HepG2 (cell line): ENCODE measurements around the gene SETD1B. TPM values are rescaled to one million over a fixed set of nuclear protein-coding genes. Genes with fewer than 3 reads are reported as not detected.

ENCODE experiments used
- CBX2 ChIP-seq, 2 experiments: fragments of 200-600 bp in 1 of 2; sonication (generic); formaldehyde crosslinking in 1 of 2; IDR thresholded peaks; 2 replicates each; pipeline versions ENCODE4 v1.7.0 to v1.8.1; 2018 to 2022; ENCODE audit warnings: low read depth in 2 of 2, low read length in 1 of 2, mild to moderate bottlenecking in 1 of 2, missing genetic modification reagents in 1 of 2
- GABPA ChIP-seq, 2 experiments: IDR thresholded peaks; 2 replicates each; pipeline ENCODE4 v1.6.1; 2011 to 2016; ENCODE audit warnings: low read depth in 2 of 2, low read length in 1 of 2, missing biosample characterization in 1 of 2, missing genetic modification characterization in 1 of 2
- IRX3 ChIP-seq: sonication (generic); formaldehyde crosslinking; IDR thresholded peaks from 2 replicates; pipeline ENCODE4 v1.8.1; 2023; ENCODE audit warnings: mild to moderate bottlenecking, low read depth, missing genetic modification reagents, borderline replicate concordance
- KLF16 ChIP-seq, 2 experiments: sonication (generic) in 1 of 2; formaldehyde crosslinking in 1 of 2; IDR thresholded peaks; 2 replicates each; pipeline versions ENCODE4 v1.6.1 to v1.8.0; 2016 to 2023; ENCODE audit warnings: missing genetic modification reagents in 2 of 2, missing compliant biosample characterization in 1 of 2
- MAFG ChIP-seq: sonication (generic); formaldehyde crosslinking; IDR thresholded peaks from 2 replicates; pipeline ENCODE4 v1.5.1; 2020; ENCODE audit warnings: mild to moderate bottlenecking, missing genetic modification reagents
- MBNL3 ChIP-seq: fragments of 250-450 bp; sonication (Bioruptor Pico); conservative IDR thresholded peaks from 2 replicates; pipeline ENCODE4 v1.8.0; 2022; ENCODE audit warnings: mild to moderate bottlenecking, inconsistent platforms
- NFE2L2 ChIP-seq: fragments of 150-350 bp; IDR thresholded peaks from 2 replicates; pipeline ENCODE4 v1.6.1; 2014; ENCODE audit warnings: low read length
- PAF1 ChIP-seq: IDR thresholded peaks from 2 replicates; pipeline ENCODE4 v1.6.1; 2016; ENCODE audit warnings: missing genetic modification reagents, missing compliant biosample characterization
- RARA ChIP-seq: IDR thresholded peaks from 2 replicates; pipeline ENCODE4 v1.6.1; 2016; ENCODE audit warnings: missing genetic modification reagents, missing compliant biosample characterization
- TBP ChIP-seq: sonication (generic); formaldehyde crosslinking; IDR thresholded peaks from 2 replicates; pipeline ENCODE4 v1.5.0; 2020; ENCODE audit warnings: missing genetic modification reagents
- WIZ ChIP-seq: sonication (generic); formaldehyde crosslinking; IDR thresholded peaks from 2 replicates; pipeline ENCODE4 v1.5.1; 2020; ENCODE audit warnings: mild to moderate bottlenecking, missing genetic modification reagents
- ZBTB8A ChIP-seq: sonication (generic); formaldehyde crosslinking; IDR thresholded peaks from 2 replicates; pipeline ENCODE4 v1.4.0; 2020; ENCODE audit warnings: mild to moderate bottlenecking, low read depth, missing genetic modification reagents, borderline replicate concordance
- ZMAT3 ChIP-seq: sonication (generic); formaldehyde crosslinking; conservative IDR thresholded peaks from 2 replicates; pipeline ENCODE4 v1.7.0; 2021; ENCODE audit warnings: missing genetic modification reagents
- ZNF207 ChIP-seq: fragments of 450-650 bp; IDR thresholded peaks from 2 replicates; pipeline ENCODE4 v1.6.1; 2016; ENCODE audit warnings: antibody characterized with exemption, borderline replicate concordance
- ZNF256 ChIP-seq: sonication (generic); formaldehyde crosslinking; conservative IDR thresholded peaks from 2 replicates; pipeline ENCODE4 v1.4.0; 2020; ENCODE audit warnings: missing genetic modification reagents
- ZNF292 ChIP-seq: sonication (generic); formaldehyde crosslinking; IDR thresholded peaks from 2 replicates; pipeline ENCODE4 v1.8.1; 2022; ENCODE audit warnings: mild to moderate bottlenecking, low read depth, missing genetic modification reagents, borderline replicate concordance
- ZNF713 ChIP-seq: sonication (generic); formaldehyde crosslinking; IDR thresholded peaks from 2 replicates; pipeline ENCODE4 v1.4.0; 2020; ENCODE audit warnings: mild to moderate bottlenecking, missing genetic modification reagents
- ZNF788 ChIP-seq: sonication (generic); formaldehyde crosslinking; IDR thresholded peaks from 2 replicates; pipeline ENCODE4 v1.5.0; 2020; ENCODE audit warnings: mild to moderate bottlenecking, missing genetic modification reagents, borderline replicate concordance
- ZSCAN5A ChIP-seq: sonication (generic); formaldehyde crosslinking; IDR thresholded peaks from 2 replicates; pipeline ENCODE4 v1.8.0; 2022; ENCODE audit warnings: mild to moderate bottlenecking, missing genetic modification reagents, borderline replicate concordance
- polyA plus RNA-seq, 8 experiments: library from polyadenylated mRNA; depleted of rRNA in 3 of 8; stranded (reverse) in 7 of 8; unstranded in 1 of 8; fragments of >200 nt; fragmentation: Illumina TruSeq in 4 of 8; extraction: Trizol in 4 of 8; gene quantifications; 2 replicates each; pipeline versions ENCODE4 v1.2.1 to v1.2.3, GENCODE V29; 2011 to 2016; ENCODE audit warnings: low read depth in 4 of 8, missing spikeins in 1 of 8, mixed read lengths in 1 of 8; ENCODE audit not compliant: insufficient read depth in 1 of 8
- total RNA-seq, 5 experiments: library from RNA; depleted of rRNA; stranded (reverse); fragments of >200 nt; fragmentation: Illumina TruSeq; extraction: Trizol; gene quantifications; 2 replicates each; pipeline ENCODE4 v1.2.3, GENCODE V29; 2016; ENCODE audit warnings: low read depth in 1 of 5
- TF ChIP-seq, protein P1 (sequence below): IDR thresholded peaks from 2 replicates; pipeline ENCODE4 v1.6.1; 2016; ENCODE audit warnings: mild to moderate bottlenecking
- TF ChIP-seq, protein P2 (sequence below): IDR thresholded peaks from 2 replicates; pipeline ENCODE4 v1.6.1; 2016; ENCODE audit warnings: missing genetic modification reagents, missing compliant biosample characterization
- TF ChIP-seq, protein P3 (sequence below): sonication (generic); formaldehyde crosslinking; IDR thresholded peaks from 2 replicates; pipeline ENCODE4 v1.4.0; 2020; ENCODE audit warnings: missing genetic modification reagents, borderline replicate concordance

The SETD1B gene
- total and polyA plus RNA-seq, 2 of the 13 experiments (the other 11 are each of a cell fraction or from before 2014, with no cell fraction given) = 1.1 to 1.4 TPM

DNA sequence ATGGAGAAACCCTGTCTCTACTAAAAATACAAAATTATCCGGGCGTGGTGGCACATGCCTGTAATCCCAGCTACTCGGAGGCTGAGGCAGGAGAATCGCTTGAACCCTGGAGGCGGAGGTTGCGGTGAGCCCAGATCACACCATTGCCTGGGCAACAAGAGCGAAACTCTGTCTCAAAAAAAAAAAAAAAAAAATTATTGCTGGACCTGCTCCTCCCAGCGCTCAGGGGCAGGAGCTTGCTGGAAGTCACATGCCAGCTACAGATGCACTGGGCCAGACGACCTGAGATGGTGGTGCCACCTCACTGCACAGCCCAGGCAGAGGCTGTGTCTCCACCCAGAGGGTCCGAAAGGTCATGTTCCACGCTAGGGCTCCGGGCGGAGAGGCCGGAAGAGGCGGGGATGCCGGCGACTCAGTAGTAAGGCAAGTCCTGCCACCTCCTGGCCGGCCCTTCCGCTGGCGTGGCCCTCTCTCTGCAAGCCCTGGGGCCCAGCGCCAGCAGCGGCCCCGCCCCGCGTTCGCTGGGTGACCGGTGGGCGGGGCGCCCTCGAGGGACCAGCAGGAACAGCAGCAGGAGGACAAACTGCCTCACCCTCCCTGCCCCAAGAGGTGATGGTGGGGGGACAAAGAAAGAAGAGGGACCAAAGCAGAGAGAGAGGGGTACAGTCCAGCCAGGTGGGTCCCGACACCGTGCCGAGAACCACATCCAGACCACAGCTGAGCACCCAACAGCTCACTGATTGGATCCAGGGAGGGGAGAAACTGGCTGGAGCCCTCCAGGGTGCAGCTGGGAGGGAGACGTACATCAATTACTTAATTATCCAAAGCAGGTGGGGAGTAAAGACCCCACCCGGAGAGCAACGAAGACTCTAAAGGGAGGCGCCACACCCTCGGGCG lies 6.7 kb upstream of the SETD1B start (continued):
- TF ChIP-seq, protein P1, sequence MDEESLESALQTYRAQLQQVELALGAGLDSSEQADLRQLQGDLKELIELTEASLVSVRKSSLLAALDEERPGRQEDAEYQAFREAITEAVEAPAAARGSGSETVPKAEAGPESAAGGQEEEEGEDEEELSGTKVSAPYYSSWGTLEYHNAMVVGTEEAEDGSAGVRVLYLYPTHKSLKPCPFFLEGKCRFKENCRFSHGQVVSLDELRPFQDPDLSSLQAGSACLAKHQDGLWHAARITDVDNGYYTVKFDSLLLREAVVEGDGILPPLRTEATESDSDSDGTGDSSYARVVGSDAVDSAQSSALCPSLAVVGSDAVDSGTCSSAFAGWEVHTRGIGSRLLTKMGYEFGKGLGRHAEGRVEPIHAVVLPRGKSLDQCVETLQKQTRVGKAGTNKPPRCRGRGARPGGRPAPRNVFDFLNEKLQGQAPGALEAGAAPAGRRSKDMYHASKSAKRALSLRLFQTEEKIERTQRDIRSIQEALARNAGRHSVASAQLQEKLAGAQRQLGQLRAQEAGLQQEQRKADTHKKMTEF = peak; percentile 84
- TF ChIP-seq ZNF788 (CRISPR knock-in tag) (no peak; the same call in 1 of the 2 replicates), ZNF713 (CRISPR knock-in tag) (no peak), ZSCAN5A (CRISPR knock-in tag) (no peak; the same call in 1 of the 2 replicates), MAFG (CRISPR knock-in tag) (no peak), GABPA (IDR thresholded peaks at IDR 0.05; ENCODE audit: low read depth, low read length) (no peak), GABPA (CRISPR knock-in tag; IDR thresholded peaks at IDR 0.05; ENCODE audit: low read depth) (peak; percentile 91), MBNL3 (CRISPR knock-in tag) (no peak), ZNF256 (CRISPR knock-in tag) (peak; percentile 8; the same call in 1 of the 2 replicates), ZMAT3 (peak; percentile 68; the same call in 1 of the 2 replicates), ZNF207 (no peak), CBX2 (IDR thresholded peaks at IDR 0.05; ENCODE audit: low read depth, low read length) (no peak), CBX2 (CRISPR knock-in tag; IDR thresholded peaks at IDR 0.05; ENCODE audit: low read depth) (no peak), TBP (CRISPR knock-in tag) (no peak), RARA (CRISPR knock-in tag) (peak; percentile 91), WIZ (CRISPR knock-in tag) (no peak; the same call in 1 of the 2 replicates), ZNF292 (no peak; the same call in 1 of the 2 replicates), ZBTB8A (CRISPR knock-in tag) (no peak), KLF16 (CRISPR knock-in tag; IDR thresholded peaks at IDR 0.05) (peak in 1 of 2 experiments; percentile 93; a peak in 2 of 4 replicates), IRX3 (CRISPR knock-in tag) (no peak), NFE2L2 (no peak), PAF1 (CRISPR knock-in tag) (no peak)
- TF ChIP-seq, protein P2, sequence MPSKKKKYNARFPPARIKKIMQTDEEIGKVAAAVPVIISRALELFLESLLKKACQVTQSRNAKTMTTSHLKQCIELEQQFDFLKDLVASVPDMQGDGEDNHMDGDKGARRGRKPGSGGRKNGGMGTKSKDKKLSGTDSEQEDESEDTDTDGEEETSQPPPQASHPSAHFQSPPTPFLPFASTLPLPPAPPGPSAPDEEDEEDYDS (CRISPR knock-in tag) = peak; percentile 87
- TF ChIP-seq, protein P3, sequence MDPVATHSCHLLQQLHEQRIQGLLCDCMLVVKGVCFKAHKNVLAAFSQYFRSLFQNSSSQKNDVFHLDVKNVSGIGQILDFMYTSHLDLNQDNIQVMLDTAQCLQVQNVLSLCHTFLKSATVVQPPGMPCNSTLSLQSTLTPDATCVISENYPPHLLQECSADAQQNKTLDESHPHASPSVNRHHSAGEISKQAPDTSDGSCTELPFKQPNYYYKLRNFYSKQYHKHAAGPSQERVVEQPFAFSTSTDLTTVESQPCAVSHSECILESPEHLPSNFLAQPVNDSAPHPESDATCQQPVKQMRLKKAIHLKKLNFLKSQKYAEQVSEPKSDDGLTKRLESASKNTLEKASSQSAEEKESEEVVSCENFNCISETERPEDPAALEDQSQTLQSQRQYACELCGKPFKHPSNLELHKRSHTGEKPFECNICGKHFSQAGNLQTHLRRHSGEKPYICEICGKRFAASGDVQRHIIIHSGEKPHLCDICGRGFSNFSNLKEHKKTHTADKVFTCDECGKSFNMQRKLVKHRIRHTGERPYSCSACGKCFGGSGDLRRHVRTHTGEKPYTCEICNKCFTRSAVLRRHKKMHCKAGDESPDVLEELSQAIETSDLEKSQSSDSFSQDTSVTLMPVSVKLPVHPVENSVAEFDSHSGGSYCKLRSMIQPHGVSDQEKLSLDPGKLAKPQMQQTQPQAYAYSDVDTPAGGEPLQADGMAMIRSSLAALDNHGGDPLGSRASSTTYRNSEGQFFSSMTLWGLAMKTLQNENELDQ = no peak
